ENCODE data around the gene MPP4. TPM values are rescaled to one million over a fixed set of nuclear protein-coding genes. Genes with fewer than 3 reads are reported as not detected.
A peak's percentile ranks its signal among the peaks of the same experiment; 100 is the strongest.

MPP4 gene
- total and polyA plus RNA-seq, 2 donors (not counting 1 experiment from before 2014, with no cell fraction given): 0.50 to 4.4 TPM

GRCh38 chr2:201631041-201631440, 67.4 kb downstream of the MPP4 start:
- no peaks in the 10 kb centered on the region for H3K79me2 ChIP-seq (ENCODE audit: control insufficient read depth, insufficient read depth, low read length)
- H2AFZ ChIP-seq (ENCODE audit: low read length): no peak overlapping the region
- no peak for DNase-seq (ENCODE audit: low read depth in 2 of 2)
- H3K9me3 ChIP-seq (ENCODE audit: control insufficient read depth, insufficient read depth, low read depth, low read length): no peaks in the 10 kb centered on the region
- H3K4me3 ChIP-seq (replicated peaks in 1 of 4; ENCODE audit: control extremely low read depth in 1 of 4, insufficient read depth in 1 of 4, low read depth in 3 of 4, low read length in 4 of 4): no peak overlapping the region
- no peak overlapping the region for H3K27ac ChIP-seq (ENCODE audit: insufficient read depth, low read length)
- no peaks in the 10 kb centered on the region for H3K27me3 ChIP-seq (ENCODE audit: control insufficient read depth, insufficient read depth, low read length)
- H4K20me1 ChIP-seq (ENCODE audit: control insufficient read depth, extremely low read depth, insufficient read depth, low read length): no peaks in the 10 kb centered on the region
- no peak for TF ChIP-seq CTCF (conservative IDR thresholded peaks at IDR 0.05 in 1 of 2, IDR thresholded peaks at IDR 0.05 in 1 of 2; ENCODE audit: low read depth in 1 of 2, low read length in 2 of 2)
- TF ChIP-seq EZH2 (IDR thresholded peaks at IDR 0.05; ENCODE audit: low read length, missing control alignments): no peak
- no peak overlapping the region for H3K9ac ChIP-seq (ENCODE audit: insufficient read depth, low read length)
- H3K4me1 ChIP-seq (ENCODE audit: control insufficient read depth, extremely low read depth, insufficient read depth, low read length): no peaks in the 10 kb centered on the region
- no peak overlapping the region for H3K4me2 ChIP-seq (ENCODE audit: extremely low read depth, insufficient read depth, low read length)
- H3K36me3 ChIP-seq (ENCODE audit: control insufficient read depth, insufficient read depth, low read length): peaks cover 6% of the 10 kb centered on the region

- no peak overlapping the region for H3K4me2 ChIP-seq (ENCODE audit: extremely low read depth, insufficient read depth, low read length)
- no peaks in the 10 kb centered on the region for H3K4me1 ChIP-seq (ENCODE audit: control insufficient read depth, extremely low read depth, insufficient read depth, low read length)
- DNase-seq (ENCODE audit: low read depth in 2 of 2): no peak
- no peak overlapping the region for H3K4me3 ChIP-seq (replicated peaks in 1 of 4; ENCODE audit: control extremely low read depth in 1 of 4, insufficient read depth in 1 of 4, low read depth in 3 of 4, low read length in 4 of 4)
- no peaks in the 10 kb centered on the region for H3K79me2 ChIP-seq (ENCODE audit: control insufficient read depth, insufficient read depth, low read length)
- TF ChIP-seq CTCF (conservative IDR thresholded peaks at IDR 0.05 in 1 of 2, IDR thresholded peaks at IDR 0.05 in 1 of 2; ENCODE audit: low read depth in 1 of 2, low read length in 2 of 2): no peak
- no peaks in the 10 kb centered on the region for H4K20me1 ChIP-seq (ENCODE audit: control insufficient read depth, extremely low read depth, insufficient read depth, low read length)
- H3K27ac ChIP-seq (ENCODE audit: insufficient read depth, low read length): no peak overlapping the region
- no peaks in the 10 kb centered on the region for H3K27me3 ChIP-seq (ENCODE audit: control insufficient read depth, insufficient read depth, low read length)
- peaks cover 6% of the 10 kb centered on the region for H3K36me3 ChIP-seq (ENCODE audit: control insufficient read depth, insufficient read depth, low read length)
- H3K9me3 ChIP-seq (ENCODE audit: control insufficient read depth, insufficient read depth, low read depth, low read length): no peaks in the 10 kb centered on the region
- no peak overlapping the region for H3K9ac ChIP-seq (ENCODE audit: insufficient read depth, low read length)
- no peak overlapping the region for H2AFZ ChIP-seq (ENCODE audit: low read length)
Measured at GRCh38 chr2:201630577-201630976, 67.9 kb downstream of the MPP4 start.

- Histone ChIP-seq H3K9ac (ENCODE audit: insufficient read depth, low read length) (no peak overlapping the region), H3K79me2 (ENCODE audit: control insufficient read depth, insufficient read depth, low read length) (no peaks in the 10 kb centered on the region), H4K20me1 (ENCODE audit: control insufficient read depth, extremely low read depth, insufficient read depth, low read length) (no peaks in the 10 kb centered on the region), H3K27me3 (ENCODE audit: control insufficient read depth, insufficient read depth, low read length) (no peaks in the 10 kb centered on the region), H2AFZ (ENCODE audit: low read length) (no peak overlapping the region), H3K4me2 (ENCODE audit: extremely low read depth, insufficient read depth, low read length) (no peak overlapping the region), H3K4me1 (ENCODE audit: control insufficient read depth, extremely low read depth, insufficient read depth, low read length) (no peaks in the 10 kb centered on the region), H3K27ac (ENCODE audit: insufficient read depth, low read length) (no peak overlapping the region), H3K9me3 (ENCODE audit: control insufficient read depth, insufficient read depth, low read depth, low read length) (no peaks in the 10 kb centered on the region), H3K36me3 (ENCODE audit: control insufficient read depth, insufficient read depth, low read length) (peaks cover 6% of the 10 kb centered on the region), H3K4me3 (replicated peaks in 1 of 4; ENCODE audit: control extremely low read depth in 1 of 4, insufficient read depth in 1 of 4, low read depth in 3 of 4, low read length in 4 of 4) (no peak overlapping the region)
- DNase-seq (ENCODE audit: low read depth in 2 of 2): peak in 1 of 2 donors; percentile 61
- TF ChIP-seq CTCF (conservative IDR thresholded peaks at IDR 0.05 in 1 of 2, IDR thresholded peaks at IDR 0.05 in 1 of 2; ENCODE audit: low read depth in 1 of 2, low read length in 2 of 2): no peak
- no peak for TF ChIP-seq EZH2 (IDR thresholded peaks at IDR 0.05; ENCODE audit: low read length, missing control alignments)
Measured at GRCh38 chr2:201628545-201628944, 69.9 kb downstream of the MPP4 start.

All from fibroblast of lung (primary cell).